ENCODE data around the gene ZBTB20.
A peak's percentile ranks its signal among the peaks of the same experiment; 100 is the strongest.
"Not testable (repeated sequence)": the region's sequence is repeated elsewhere in the genome, so short reads cannot be mapped to it uniquely, and the experiment has no call there.

Gene ZBTB20

DNA sequence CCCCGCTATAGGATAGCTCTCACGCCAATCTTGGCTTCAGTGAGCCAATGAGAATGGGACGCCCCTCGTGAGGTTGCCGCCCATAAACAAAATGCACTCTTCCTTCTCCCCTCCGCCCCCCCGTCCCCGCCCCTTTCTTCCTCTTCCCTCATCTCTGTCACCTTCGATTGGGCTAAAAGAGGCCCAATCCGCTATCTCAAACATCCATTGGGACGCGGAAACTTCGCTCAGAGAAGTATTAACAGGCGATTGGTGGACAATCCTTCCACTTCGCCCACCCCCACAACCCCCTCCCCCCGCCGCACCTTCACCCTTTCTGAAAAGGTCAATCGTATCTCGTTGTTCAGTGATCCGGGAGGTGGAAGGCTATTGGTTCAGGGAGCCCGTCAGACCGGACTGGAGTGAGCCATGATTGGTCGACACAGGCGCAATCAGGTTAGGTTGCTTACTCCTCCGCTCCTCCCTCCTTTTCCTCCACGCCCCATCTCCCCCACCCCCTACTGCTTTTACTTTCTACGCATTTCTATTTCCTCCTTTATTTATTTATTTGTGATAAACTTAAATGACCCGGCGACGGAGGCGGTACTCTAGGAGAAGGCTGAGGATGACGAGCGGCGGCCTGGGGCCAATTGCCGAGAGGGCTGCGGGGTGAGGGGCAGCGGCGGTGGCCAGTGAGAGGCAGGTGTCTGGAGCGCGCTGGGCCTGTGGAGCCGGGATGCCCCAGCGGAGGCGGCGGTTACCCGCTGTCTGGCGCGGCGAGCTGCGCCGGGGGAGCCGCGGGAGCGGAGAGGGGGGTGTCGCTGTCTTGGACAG lies 447 bp upstream of the ZBTB20 start:
- DNase-seq: peak; percentile 100

DNA sequence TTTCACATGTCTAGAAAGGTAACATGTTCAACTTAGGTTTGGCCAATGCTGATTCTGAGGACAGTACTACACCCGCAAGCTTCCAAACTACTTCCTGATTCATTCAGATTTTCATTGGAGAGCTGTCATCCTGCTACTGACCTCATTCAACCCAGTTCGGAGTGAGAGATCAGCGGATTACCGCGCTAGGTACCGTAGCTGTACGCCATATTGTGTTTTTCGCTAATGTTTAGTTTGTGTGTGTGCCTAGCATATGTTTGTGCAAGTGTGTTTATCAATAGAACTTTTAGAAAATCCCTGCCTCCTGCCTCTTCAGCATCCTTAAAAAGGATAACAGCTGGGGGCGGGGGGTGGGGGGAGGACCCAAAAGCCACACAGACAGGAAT lies 1.1 kb downstream of the ZBTB20 start:
- peak; percentile 53 for DNase-seq

DNA sequence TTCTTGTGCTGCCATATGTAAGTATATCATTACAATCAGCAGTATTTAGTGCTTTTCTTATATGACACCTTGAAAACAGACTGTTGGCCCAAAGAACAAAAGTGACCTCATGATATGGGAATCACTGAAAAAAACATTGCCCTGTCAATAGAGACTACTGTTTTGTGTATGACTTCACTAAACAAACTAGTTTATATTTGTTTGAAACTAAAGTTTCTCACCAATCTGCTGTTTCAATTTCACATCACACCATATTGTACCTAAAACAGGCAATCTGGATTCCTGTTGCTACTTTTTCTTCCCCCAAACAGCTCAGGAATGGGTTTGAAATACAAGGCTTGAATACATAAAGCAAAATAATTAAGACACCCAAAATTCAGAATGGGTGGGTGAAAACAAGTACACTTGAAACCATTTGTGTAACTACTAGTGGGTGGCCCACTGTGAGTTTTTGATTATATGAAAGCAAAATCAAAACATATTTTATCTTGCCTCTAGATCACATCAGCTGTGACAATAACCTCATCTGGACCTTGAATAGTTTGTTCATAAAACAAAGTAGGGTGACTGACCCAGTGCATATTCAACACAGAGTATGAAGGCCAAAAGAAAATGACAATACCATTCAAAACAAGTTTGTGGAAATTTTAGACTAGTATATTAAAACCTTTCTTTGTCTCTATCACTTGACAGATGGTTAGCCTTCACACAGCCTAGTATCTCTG lies 5.9 kb downstream of the ZBTB20 start:
- no peak for DNase-seq

DNA sequence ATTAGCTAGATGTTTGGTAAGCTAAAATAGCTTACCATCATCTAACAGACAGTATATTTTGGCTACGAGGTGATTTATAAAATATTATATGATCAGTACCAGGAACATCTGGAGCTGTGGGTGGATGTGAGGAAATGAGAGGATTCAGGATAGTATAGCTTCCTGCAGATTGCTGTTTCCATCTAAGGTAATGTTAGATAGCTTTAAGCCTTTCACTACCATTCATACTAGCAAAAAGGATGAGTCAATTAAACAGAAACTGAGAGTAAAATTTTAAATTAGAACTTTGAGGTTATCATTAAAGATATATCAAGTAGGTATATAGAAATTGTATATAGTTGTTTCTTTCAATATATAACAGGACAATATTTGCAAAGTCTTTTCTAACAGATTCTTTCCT lies 8.0 kb downstream of the ZBTB20 start:
- DNase-seq: no peak

DNA sequence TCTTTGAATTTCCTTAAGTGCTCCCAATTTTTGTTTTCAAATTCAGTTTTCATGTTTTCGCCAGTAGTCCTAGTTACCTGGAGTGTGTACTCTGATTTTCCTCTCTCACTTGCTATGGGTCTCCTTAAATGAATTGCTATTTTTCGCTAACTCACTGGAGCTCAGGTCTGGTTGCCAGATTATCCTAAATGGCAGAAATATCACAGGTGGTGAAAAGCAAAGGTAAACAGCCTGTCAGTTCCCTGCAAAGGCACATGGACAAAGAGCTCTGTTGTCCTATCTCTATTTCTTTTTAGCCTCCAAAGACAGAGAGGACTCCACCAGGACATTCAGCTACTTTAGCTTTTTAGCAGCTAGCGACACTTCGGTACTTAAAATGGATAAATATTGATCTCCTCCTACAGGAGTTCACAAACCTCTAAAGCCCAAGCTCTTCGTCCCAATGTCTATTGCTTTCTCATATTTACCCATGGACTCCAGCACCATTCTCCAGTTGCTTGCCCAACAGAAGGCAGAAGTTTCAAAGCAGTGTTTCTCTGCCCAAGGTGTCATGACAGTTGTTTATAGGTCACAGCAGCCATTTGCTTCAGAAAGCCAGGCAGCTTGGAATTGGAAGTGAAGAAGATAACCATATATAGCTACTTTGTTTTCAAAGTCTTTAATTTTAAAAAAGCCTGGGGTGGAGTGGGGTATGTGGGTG lies 12.3 kb downstream of the ZBTB20 start:
- no peak for DNase-seq

DNA sequence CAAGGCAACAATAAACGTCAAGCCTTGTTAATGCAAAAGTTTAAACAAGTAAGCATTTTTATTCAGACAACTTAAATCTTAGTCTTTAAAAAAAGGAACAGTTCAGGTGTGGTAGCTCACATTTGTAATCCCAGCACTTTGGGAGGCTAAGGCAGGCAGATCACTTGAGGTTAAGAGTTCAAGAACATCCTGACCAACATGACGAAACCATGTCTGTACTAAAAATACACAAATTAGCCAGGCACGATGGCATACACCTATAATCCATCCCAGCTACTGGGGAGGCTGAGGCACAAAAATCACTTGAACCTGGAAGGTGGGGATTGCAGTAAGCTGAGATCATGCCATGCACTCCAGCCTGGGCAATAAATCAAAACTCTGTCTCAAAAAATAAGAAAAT lies 19.9 kb downstream of the ZBTB20 start:
- DNase-seq: no peak

DNA sequence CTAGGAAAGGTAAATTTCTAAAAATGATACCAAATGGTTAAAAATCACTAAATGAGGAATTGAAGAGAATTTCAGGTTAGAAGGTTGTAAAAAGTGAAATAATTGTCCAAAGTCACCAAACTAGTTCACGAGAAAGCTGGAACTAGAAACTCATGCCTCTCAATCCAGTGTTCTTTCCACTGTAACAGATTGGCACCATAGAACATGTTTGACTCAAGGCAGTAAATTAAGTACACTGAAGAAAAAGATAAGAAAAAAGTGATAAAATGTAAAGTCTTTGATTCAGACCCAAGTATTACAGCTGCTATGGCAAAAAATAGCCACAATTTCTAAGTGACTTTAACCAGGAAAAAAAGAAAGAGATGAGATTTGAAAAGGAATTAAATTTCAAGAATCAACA lies 26.5 kb downstream of the ZBTB20 start:
- DNase-seq: no peak

DNA sequence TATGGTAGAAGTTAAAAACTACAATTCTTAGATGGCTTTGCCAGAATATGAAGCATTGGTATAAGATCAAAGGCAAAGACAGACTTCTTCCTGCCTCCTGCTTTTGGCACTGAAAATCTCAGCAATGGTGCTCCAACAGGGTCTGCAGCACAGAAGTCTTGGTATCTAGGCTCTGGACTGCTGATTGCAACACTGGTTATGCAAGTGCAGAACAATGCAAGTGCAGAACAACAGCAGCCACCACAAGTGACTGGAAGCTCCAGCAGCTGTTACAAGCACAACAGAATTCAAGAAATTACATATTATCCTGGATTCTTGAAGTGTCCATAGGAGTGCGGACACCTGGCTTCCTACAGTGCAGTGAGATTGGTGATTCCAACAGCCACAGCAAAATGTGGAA lies 33.7 kb downstream of the ZBTB20 start:
- no peak for DNase-seq

DNA sequence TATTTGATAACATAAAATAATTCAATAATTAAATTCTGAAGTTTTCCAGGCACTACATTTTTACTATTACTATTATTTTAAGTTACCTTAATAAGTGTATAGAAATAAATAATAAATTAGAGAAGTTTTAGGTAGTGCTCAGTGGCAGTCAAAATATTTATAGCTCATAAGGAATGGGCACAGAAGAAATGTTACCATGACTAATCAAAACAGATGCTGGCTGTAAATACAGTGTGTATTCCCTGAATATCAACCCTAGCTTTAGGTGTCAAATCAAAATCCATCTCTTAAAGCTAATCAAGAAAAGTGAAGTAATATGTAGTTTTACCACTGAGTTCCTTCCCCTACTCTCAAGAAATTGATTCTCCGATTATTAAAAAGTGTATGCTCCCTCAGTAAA lies 35.5 kb downstream of the ZBTB20 start:
- DNase-seq: no peak

DNA sequence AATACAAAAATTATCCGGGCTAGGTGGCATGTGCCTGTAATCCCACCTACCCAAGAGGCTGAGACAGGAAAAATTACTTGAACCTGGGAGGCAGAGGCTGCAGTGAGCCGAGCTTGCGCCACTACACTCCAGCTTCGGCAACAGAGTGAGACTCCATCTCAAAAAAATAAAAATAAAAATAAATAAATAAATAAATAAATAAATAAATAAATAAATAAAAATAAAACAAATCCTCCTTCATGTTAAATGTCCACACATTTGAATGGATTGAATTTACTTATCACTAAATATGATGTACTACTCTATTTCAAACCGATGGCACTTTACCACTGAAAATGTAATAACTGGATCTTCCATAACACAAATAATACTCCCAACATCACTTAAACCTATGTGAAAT lies 36.3 kb downstream of the ZBTB20 start:
- no peak for DNase-seq

DNA sequence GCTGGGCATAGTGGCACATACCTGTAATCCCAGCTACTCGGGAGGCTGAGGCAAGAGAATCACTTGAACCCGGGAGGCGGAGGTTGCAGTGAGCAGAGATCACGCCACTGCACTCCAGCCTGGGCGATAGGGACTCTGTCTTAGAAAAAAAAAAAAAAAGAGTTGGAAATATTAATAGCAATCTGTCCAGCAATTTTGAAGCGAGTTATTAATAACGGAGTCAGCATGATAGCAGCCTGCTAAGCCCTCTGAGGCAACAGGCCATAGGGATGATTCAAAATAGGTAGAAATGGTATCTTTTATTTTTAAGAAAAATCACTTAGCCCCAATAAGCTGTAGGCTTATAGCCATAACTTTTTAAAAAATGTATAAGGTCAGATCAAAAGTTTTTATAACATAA lies 37.0 kb downstream of the ZBTB20 start:
- DNase-seq: not testable (repeated sequence)

DNA sequence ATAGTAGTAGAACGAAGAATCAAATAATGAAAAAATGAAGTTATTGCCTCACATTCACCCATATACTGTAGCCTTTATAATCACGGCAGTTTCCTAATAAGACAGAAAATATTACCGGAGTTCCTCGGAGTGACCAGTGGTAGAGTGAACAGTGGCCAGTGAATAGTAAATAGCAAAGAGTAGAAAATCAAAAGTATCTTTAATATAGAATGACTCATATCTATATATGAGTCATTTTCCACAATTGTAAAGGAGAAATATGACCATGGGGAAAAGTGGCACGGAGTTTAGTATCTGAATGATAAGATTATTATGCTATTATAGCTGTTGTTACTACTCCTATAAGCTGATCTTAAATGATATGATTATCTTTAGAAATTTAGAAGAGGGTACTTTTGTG lies 38.5 kb downstream of the ZBTB20 start:
- no peak for DNase-seq

DNA sequence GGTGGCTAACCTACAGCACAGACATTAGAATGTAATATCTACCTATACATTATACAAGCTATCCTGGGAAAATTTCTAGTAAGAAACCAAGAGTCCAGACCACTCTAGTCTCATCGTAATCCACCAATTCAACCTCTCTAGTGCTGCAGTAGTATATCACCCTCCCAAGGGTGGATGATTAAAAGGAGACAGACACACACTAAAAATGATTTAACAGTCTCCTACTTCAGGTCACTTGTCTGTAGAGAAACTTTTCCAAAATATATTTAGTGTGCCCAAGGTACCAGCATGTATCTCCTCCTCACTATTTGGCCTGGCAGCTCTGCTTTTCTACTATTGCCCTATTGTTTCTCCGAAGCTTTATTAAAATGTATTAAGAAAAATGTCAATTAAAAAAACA lies 45.0 kb downstream of the ZBTB20 start:
- no peak for DNase-seq

DNA sequence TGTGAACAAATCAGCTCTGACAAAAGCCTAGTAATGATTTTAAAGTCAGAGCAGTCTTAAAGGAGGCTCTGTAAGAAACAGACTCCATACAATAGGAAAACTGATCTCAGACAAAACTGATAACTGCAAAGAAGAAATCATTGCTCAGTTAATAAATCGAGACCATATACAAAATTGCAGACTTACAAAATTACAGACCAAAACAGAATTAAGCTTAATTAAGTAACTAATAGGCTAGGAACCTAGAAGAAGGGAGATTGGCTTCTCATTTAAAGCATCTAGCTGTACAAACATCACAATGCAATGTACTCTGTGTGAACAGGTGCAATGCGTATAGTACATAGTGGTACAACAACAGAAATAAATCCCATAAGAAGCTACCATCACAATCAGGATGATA lies 46.3 kb downstream of the ZBTB20 start:
- DNase-seq: no peak

DNA sequence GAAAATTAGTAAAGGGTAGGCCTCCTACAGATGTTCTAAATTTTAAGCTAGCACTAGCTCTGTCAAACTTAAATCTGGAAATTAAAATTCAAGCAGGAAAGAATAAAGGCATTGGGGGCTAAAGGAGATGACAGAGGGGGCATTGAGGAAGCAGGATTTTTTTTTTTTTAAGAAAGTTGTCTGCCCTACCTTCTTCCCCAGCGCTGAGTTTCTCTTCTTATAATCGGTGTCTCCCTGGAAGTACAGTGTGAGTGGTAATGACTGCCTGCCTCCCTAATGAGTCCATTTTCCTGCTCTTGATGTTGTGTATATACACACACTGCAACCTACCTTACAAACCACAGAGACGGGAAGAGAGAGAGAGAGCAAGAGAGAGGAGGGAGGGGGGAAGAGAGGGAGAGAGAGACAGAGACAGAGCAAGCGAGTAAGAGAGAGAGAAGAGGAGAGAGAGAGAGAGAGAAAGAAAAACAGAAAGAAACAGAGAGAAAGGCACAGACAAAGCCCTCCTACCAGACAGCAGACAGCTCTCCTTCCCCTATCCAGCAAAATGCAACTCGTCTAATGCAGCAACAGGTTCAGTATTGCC lies 47.0 kb downstream of the ZBTB20 start:
- DNase-seq: no peak

DNA sequence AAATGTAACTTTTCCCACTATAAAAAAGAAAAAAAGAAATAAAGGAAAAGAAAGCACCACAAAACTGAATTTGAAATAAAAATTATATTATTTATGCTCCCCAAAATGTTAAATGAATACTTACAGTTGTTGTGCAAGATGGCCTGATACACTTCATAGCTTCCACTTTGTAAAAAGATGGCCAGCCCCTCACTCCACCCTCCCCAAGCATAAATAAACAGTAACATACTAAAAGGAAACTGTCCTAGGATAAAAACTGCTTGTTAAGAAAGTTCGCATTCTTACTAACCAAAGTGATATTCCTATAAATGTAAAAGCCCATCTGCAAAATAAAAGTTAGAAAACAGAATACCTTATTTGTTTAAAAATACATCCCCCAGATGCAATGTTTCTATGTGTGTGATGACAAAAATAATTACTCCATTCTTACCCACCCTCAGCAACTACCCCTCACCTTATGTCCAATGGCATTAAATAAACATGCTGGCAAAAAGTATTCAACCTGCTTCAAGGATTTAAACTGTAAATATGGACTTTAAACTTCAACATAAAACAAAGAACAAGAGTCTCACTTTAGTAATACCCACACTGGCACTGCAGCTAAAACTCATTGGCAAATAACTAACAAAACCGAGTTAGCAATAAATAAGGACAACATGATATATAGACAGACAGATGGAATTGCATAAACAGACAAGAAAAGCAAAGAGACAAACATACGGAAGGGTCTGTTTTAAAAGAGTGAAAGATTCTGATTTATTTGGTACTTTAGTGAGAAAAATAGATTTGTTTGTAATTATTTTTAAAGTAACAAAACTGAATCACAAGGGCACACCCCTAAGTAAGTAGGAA lies 47.7 kb downstream of the ZBTB20 start:
- no peak for DNase-seq

DNA sequence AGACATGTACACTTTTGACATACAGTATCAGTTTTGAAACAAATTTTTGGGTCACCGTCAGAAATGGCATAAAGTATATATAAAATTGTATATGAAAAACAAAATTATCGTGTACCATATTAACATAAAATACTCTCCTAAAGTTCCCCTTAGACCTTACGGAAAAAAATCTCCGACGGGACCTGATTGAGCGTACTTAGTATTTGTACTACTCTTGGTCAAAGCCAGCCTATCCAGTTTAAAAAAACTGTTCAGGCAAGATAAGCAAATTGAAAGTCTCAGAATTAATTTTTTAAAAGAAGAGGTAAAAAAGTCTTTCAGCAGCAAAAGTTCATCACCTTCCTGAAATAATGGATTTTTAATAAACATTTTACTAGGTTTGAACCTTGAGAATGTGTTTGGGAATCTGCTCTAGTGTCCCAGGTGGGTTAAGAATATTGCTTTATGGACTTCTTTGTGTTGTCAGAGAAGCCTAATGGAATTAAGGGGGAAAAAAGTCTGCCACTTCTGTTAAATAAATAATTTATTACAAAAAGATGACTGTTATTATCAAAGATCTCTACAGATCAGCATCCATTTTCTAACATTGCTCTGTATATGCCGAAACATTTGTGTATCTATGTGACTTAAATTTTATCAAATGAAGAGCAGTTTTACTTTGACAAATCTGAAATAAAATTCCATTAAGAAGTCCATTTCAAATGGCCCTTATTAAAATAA lies 48.6 kb downstream of the ZBTB20 start:
- no peak for DNase-seq

DNA sequence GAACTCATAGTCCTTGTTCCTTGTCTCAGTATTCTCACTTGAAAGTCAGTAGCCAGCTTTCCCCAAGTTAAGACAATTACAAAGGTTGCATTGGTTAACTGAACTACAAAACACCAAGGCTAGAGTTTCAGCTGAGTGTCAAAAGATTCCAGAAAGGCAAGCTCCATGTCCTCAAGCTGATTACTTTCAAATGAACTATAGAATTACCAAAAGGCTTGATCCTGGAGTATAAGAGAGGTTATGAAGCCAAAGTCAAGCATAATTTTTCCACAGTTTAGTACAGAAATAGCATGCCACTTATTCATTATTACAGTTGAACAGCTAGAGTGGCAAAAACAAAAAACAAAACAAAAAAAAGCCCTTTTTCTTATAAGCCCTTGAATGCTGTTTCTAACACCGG lies 51.9 kb downstream of the ZBTB20 start:
- no peak for DNase-seq

DNA sequence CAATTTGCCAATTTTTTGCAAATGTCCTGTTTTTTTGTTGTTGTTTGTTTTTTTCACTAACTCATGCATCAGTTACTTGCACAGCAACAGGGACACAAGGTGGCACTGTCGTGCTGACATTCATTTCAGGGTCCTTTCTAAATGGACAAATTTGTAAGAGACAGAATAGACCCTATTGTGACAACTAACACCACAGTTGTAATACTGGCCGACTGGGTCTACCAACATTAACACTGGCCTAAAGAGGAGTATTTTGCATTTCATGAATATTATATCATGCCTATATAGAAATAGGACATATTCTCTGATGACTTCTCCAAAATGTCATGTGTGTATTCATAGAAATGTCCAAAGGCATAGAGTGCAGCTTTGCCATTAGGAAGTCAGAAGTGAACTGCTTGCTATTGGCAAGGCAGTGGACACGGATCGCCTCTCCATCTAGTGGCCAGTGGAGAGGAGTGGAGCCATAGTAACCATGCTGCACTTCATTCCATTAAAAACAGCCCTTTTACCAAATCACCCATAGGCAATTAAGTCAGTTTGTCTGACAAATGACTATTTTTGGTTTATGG lies 54.8 kb downstream of the ZBTB20 start:
- peak; percentile 49 for DNase-seq

DNA sequence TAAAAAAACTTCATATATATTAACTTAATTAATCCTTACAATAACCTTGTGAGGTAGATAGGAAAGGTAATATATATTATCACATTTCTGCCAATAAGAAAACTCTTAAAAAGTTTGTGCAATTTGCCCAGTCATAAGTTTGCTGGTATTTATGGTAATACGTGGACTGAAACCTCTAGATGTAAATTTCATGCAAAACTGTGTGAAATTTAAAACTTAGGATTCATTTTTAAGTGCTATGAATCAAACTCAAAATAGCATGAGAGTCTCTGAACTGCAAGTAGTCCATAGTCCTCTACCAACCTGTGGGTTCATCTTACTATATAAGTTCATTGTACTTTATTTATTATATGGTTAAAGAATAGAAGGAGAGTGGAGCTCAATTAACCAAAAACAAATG lies 56.4 kb downstream of the ZBTB20 start:
- no peak for DNase-seq

DNA sequence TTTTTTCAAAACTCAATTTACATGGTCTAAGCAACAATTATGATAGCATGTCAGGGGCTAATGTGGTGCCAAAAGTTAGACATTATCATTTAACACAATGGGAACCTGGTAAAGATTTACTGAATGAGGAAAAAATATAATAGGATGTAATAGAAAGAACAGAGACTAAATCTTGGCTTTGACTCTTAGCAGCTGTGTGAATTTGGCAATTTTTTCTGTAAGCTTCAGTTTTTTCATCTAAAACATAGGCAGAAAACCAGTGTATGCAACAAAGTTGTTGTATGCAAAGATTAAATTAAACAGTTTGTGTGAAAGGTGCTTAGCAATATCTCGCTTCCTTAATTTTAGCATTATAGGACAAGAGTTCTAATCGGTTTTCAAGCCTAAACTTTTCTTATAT lies 57.6 kb downstream of the ZBTB20 start:
- no peak for DNase-seq

DNA sequence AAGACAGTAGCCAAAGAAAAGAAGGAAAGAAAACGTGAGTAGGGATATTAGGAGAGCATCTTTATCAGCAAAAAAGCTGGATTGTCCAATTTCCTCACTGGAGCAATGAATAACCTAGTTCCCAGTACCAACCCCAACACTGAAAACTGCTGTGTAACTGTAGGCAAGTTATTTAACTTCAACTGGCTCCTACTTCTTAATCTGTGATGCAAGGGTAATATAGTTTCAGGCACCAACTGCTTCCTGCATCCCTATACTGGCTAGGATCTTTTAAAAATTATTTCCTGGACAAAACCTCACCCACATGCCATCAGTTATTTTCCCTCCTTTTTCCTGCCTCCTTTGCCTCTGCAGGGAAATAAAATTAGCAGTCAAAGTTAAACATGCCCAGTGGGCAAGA lies 59.6 kb downstream of the ZBTB20 start:
- DNase-seq: no peak
